H9 (cell line): Measurements from ENCODE around the gene ENG. TPM values are rescaled to one million over a fixed set of nuclear protein-coding genes. Genes with fewer than 3 reads are reported as not detected.

Experiments
- DNase-seq: peaks from one replicate; pipeline ENCODE4 v3.0.0-alpha.2; 2017
- H2AFZ ChIP-seq: one replicate; pipeline ENCODE4 v1.6.1; 2013; ENCODE audit warnings: mild to moderate bottlenecking, low read length, control low read depth, moderate library complexity
- H2AK5ac ChIP-seq: 2 replicates; pipeline ENCODE4 v1.6.1; 2013; ENCODE audit warnings: low read length, control low read depth, mixed read lengths; ENCODE audit not compliant: insufficient read length
- H2BK120ac ChIP-seq: one replicate; pipeline ENCODE4 v1.6.1; 2013; ENCODE audit warnings: low read depth, mild to moderate bottlenecking, low read length, control low read depth, inconsistent platforms; ENCODE audit not compliant: poor library complexity, severe bottlenecking
- H2BK12ac ChIP-seq: 2 replicates; pipeline ENCODE4 v1.6.1; 2013; ENCODE audit warnings: low read length, control low read depth, mixed read lengths, low read depth; ENCODE audit not compliant: insufficient read length
- H2BK15ac ChIP-seq: 2 replicates; pipeline ENCODE4 v1.6.1; 2013; ENCODE audit warnings: low read depth, low read length, control low read depth
- H2BK20ac ChIP-seq: one replicate; pipeline ENCODE4 v1.6.1; 2013; ENCODE audit warnings: low read depth, mild to moderate bottlenecking, low read length, control low read depth, inconsistent platforms; ENCODE audit not compliant: poor library complexity, severe bottlenecking
- H2BK5ac ChIP-seq: 2 replicates; pipeline ENCODE4 v1.6.1; 2013; ENCODE audit warnings: low read length, control low read depth, mixed read lengths; ENCODE audit not compliant: insufficient read length
- H3K14ac ChIP-seq: 2 replicates; pipeline ENCODE4 v1.6.1; 2013; ENCODE audit warnings: low read length, control low read depth; ENCODE audit not compliant: insufficient read depth
- H3K18ac ChIP-seq: 2 replicates; pipeline ENCODE4 v1.6.1; 2013; ENCODE audit warnings: low read depth, mild to moderate bottlenecking, mixed read lengths, low read length, control low read depth; ENCODE audit not compliant: insufficient read length
- H3K23ac ChIP-seq: 2 replicates; pipeline ENCODE4 v1.6.1; 2013; ENCODE audit warnings: low read length, control low read depth, mixed read lengths, low read depth; ENCODE audit not compliant: insufficient read length
- H3K23me2 ChIP-seq: 2 replicates; pipeline ENCODE4 v1.6.1; 2013; ENCODE audit warnings: low read depth, mild to moderate bottlenecking, mixed read lengths, low read length, control low read depth; ENCODE audit not compliant: insufficient read length, poor library complexity, severe bottlenecking
- H3K27ac ChIP-seq: 2 replicates; pipeline ENCODE4 v1.5.1; 2013; ENCODE audit warnings: low read length, control low read depth, mixed read lengths, low read depth; ENCODE audit not compliant: insufficient read length
- H3K27me3 ChIP-seq: 2 replicates; pipeline ENCODE4 v1.6.1; 2013; ENCODE audit warnings: low read length, control low read depth, inconsistent platforms; ENCODE audit not compliant: insufficient read depth
- H3K4ac ChIP-seq: 2 replicates; pipeline ENCODE4 v1.6.1; 2013; ENCODE audit warnings: low read depth, mild to moderate bottlenecking, control low read depth, inconsistent platforms, low read length, moderate library complexity
- H3K4me1 ChIP-seq: 2 replicates; pipeline ENCODE4 v1.6.1; 2013; ENCODE audit warnings: low read length, control low read depth, inconsistent platforms; ENCODE audit not compliant: insufficient read depth
- H3K4me2 ChIP-seq: 2 replicates; pipeline ENCODE4 v1.6.1; 2013; ENCODE audit warnings: low read length, control low read depth, mixed read lengths; ENCODE audit not compliant: insufficient read length, insufficient read depth
- H3K56ac ChIP-seq: 2 replicates; pipeline ENCODE4 v1.6.1; 2013; ENCODE audit warnings: low read depth, mild to moderate bottlenecking, mixed read lengths, low read length, control low read depth; ENCODE audit not compliant: insufficient read length
- H3K79me1 ChIP-seq: 2 replicates; pipeline ENCODE4 v1.6.1; 2013; ENCODE audit warnings: low read depth, mild to moderate bottlenecking, moderate library complexity, low read length, control low read depth, inconsistent platforms; ENCODE audit not compliant: insufficient read depth, poor library complexity, severe bottlenecking
- H3K79me2 ChIP-seq: 2 replicates; pipeline ENCODE4 v1.6.1; 2013; ENCODE audit warnings: low read length, control low read depth, inconsistent platforms; ENCODE audit not compliant: insufficient read depth
- H3K9ac ChIP-seq: 2 replicates; pipeline ENCODE4 v1.6.1; 2013; ENCODE audit warnings: low read length, control low read depth, mixed read lengths; ENCODE audit not compliant: insufficient read length; ENCODE audit errors: extremely low read depth
- H3K9me3 ChIP-seq: one replicate; pipeline ENCODE4 v1.6.1; 2013; ENCODE audit warnings: low read depth, low read length, inconsistent platforms; ENCODE audit not compliant: control insufficient read depth
- H3T11ph ChIP-seq: one replicate; pipeline ENCODE4 v1.6.1; 2013; ENCODE audit warnings: mild to moderate bottlenecking, low read length, control low read depth, inconsistent platforms
- H4K20me1 ChIP-seq: one replicate; pipeline ENCODE4 v1.6.1; 2013; ENCODE audit not compliant: control insufficient read depth, insufficient read length, insufficient read depth
- H4K5ac ChIP-seq: 2 replicates; pipeline ENCODE4 v1.6.1; 2013; ENCODE audit warnings: low read depth, mild to moderate bottlenecking, mixed read lengths, low read length, control low read depth; ENCODE audit not compliant: insufficient read length
- H4K8ac ChIP-seq: replicated peaks from 2 replicates; pipeline ENCODE4 v1.6.1; 2013; ENCODE audit warnings: low read length, control low read depth, mixed read lengths, low read depth; ENCODE audit not compliant: insufficient read length
- H4K91ac ChIP-seq: 2 replicates; pipeline ENCODE4 v1.6.1; 2013; ENCODE audit warnings: low read depth, mild to moderate bottlenecking, moderate library complexity, mixed read lengths, low read length, control low read depth; ENCODE audit not compliant: insufficient read length
- H3K27ac Mint-ChIP-seq, 3 experiments: 2 replicates in 2 of 3; 3 replicates in 1 of 3; pipeline ENCODE4 v1.8.0; 2020 to 2021; ENCODE audit warnings: mixed read lengths in 3 of 3, mild to moderate bottlenecking in 1 of 3, moderate library complexity in 1 of 3
- H3K27me3 Mint-ChIP-seq: 2 replicates; pipeline ENCODE4 v1.8.0; 2021; ENCODE audit warnings: low read depth, mild to moderate bottlenecking, moderate library complexity, mixed read lengths
- H3K36me3 Mint-ChIP-seq, 3 experiments: 2 replicates in 2 of 3; 3 replicates in 1 of 3; pipeline ENCODE4 v1.8.0; 2020 to 2021; ENCODE audit warnings: low read depth in 3 of 3, mixed read lengths in 3 of 3; ENCODE audit not compliant: insufficient read depth in 1 of 3
- H3K4me1 Mint-ChIP-seq, 2 experiments: 2 replicates each; pipeline ENCODE4 v1.8.0; 2020; ENCODE audit warnings: mixed read lengths in 2 of 2
- H3K4me3 Mint-ChIP-seq, 2 experiments: 2 replicates in 1 of 2; 3 replicates in 1 of 2; pipeline ENCODE4 v1.8.0; 2020 to 2021; ENCODE audit warnings: mild to moderate bottlenecking in 2 of 2, mixed read lengths in 2 of 2, moderate library complexity in 1 of 2
- H3K9me3 Mint-ChIP-seq, 2 experiments: 2 replicates in 1 of 2; 3 replicates in 1 of 2; pipeline ENCODE4 v1.8.0; 2020; ENCODE audit warnings: mild to moderate bottlenecking in 2 of 2, mixed read lengths in 2 of 2, moderate library complexity in 1 of 2
- CTCF ChIP-seq: fragments of 200-600 bp; sonication (generic); conservative IDR thresholded peaks from 3 replicates; pipeline ENCODE4 v1.8.0; 2021; ENCODE audit warnings: antibody characterized with exemption, mild to moderate bottlenecking
- WGBS: extraction: QIAGEN DNeasy Blood & Tissue Kit; methylation state at CpG from one replicate; pipeline ENCODE4 v1.1.7; 2013; ENCODE audit warnings: missing lambda C conversion rate, low lambda C conversion rate, mixed read lengths; ENCODE audit not compliant: insufficient read length; ENCODE audit errors: extremely low coverage; 5-methylcytosine and 5-hydroxymethylcytosine counted together
- long read RNA-seq: library from polyadenylated mRNA; unstranded; transcript quantifications from one replicate; pipeline ENCODE4 v2.0.0, GENCODE V29; 2020
- total RNA-seq: library from RNA; stranded (reverse); gene quantifications from 2 replicates; pipeline ENCODE4 v1.2.1, GENCODE V29; 2021

The ENG gene
- total RNA-seq, result 1.8 and 2.1 TPM in 2 replicates
- long read RNA-seq, partial matches to known transcripts, result 3 of 11 reads
- long read RNA-seq, other reads (novel, unspliced or antisense), result 4 of 11 reads

GRCh38 chr9:127854184-127854806 is at the start of gene ENG:
Gene ENG, minus strand, starts transcription at chr9:127854658. Its CDS starts 303 bp downstream, at chr9:127854355.
- H2BK15ac ChIP-seq, result no peak within 1 kb of the TSS
- Mint-ChIP-seq H3K4me3 (peak within 1 kb of the TSS in 1 of 2 experiments; percentile 57; a peak in 1 of 5 replicates), H3K4me1 (peaks cover 2 to 9% of the 10 kb centered on the region in 2 experiments; a peak in 2 of 4 replicates), H3K27ac (peak within 1 kb of the TSS in 1 of 3 experiments; percentile 76; a peak in 1 of 7 replicates), H3K27me3 (no peaks in the 10 kb centered on the region; the same call in 1 of the 2 replicates), H3K9me3 (peaks cover under 1 to 2% of the 10 kb centered on the region in 2 experiments; a peak in 2 of 5 replicates), H3K36me3 (peaks cover 0 to 2% (median under 1%) of the 10 kb centered on the region in 3 experiments; a peak in 2 of 7 replicates)
- no peak within 1 kb of the TSS for H3K4me2 ChIP-seq
- H4K8ac ChIP-seq, result no peak within 1 kb of the TSS
- no peaks in the 10 kb centered on the region for H3K4me1 ChIP-seq
- no peak within 1 kb of the TSS for H3K27ac ChIP-seq
- no peak within 1 kb of the TSS for H3K4ac ChIP-seq
- no peaks in the 10 kb centered on the region for H3K9me3 ChIP-seq
- H3K79me2 ChIP-seq, result no peaks in the 10 kb centered on the region
- H3K23ac ChIP-seq, result no peak within 1 kb of the TSS
- H2BK20ac ChIP-seq, result no peak within 1 kb of the TSS
- no peak within 1 kb of the TSS for H2BK12ac ChIP-seq
- no CpG with 5 or more reads among the region's 37 CpGs for WGBS
- no peak within 1 kb of the TSS for H3K56ac ChIP-seq
- no peak within 1 kb of the TSS for H2AK5ac ChIP-seq
- no peak for TF ChIP-seq CTCF
- H2AFZ ChIP-seq, result no peak within 1 kb of the TSS
- H2BK120ac ChIP-seq, result no peak within 1 kb of the TSS
- H3K23me2 ChIP-seq, result peaks cover 3% of the 10 kb centered on the region
- H3T11ph ChIP-seq, result no peak within 1 kb of the TSS
- DNase-seq, result peak; percentile 75
- no peaks in the 10 kb centered on the region for H3K27me3 ChIP-seq
- no peaks in the 10 kb centered on the region for H3K79me1 ChIP-seq
- no peak within 1 kb of the TSS for H4K91ac ChIP-seq
- no peak within 1 kb of the TSS for H3K9ac ChIP-seq
- no peak within 1 kb of the TSS for H2BK5ac ChIP-seq
- H3K14ac ChIP-seq, result peak within 1 kb of the TSS; percentile 14
- no peak within 1 kb of the TSS for H3K18ac ChIP-seq
- no peaks in the 10 kb centered on the region for H4K20me1 ChIP-seq
- H4K5ac ChIP-seq, result no peak within 1 kb of the TSS
